H1 (cell line): ENCODE measurements around the gene XPNPEP2. TPM values are rescaled to one million over a fixed set of nuclear protein-coding genes. Genes with fewer than 3 reads are reported as not detected.

Source experiments
- CBX5 ChIP-seq: fragments of 300-800, 300-1000 bp; sonication (generic); IDR thresholded peaks from 2 replicates; pipeline ENCODE4 v1.7.1; 2016; ENCODE audit warnings: antibody characterized with exemption, low read length, low read depth
- CREB1 ChIP-seq: IDR thresholded peaks from 2 replicates; pipeline ENCODE4 v1.6.1; 2012; ENCODE audit warnings: inconsistent platforms
- POLR2A ChIP-seq, 2 experiments: IDR thresholded peaks; 1 replicate in 1 of 2; 2 replicates in 1 of 2; pipeline ENCODE4 v1.6.1; 2011; ENCODE audit warnings: low read depth in 2 of 2, low read length in 2 of 2, mild to moderate bottlenecking in 2 of 2; ENCODE audit errors: control extremely low read depth in 1 of 2
- SIN3A ChIP-seq, 2 experiments: IDR thresholded peaks in 1 of 2; conservative IDR thresholded peaks in 1 of 2; 2 replicates each; pipeline ENCODE4 v1.6.1; 2011 to 2012; ENCODE audit warnings: low read length in 2 of 2, improper control_type of control experiment in 1 of 2, low read depth in 1 of 2, mild to moderate bottlenecking in 1 of 2
- TAF1 ChIP-seq: IDR thresholded peaks from 2 replicates; pipeline ENCODE4 v1.6.1; 2011; ENCODE audit warnings: mild to moderate bottlenecking, low read depth, low read length
- polyA plus RNA-seq, 7 experiments: library from polyadenylated mRNA; depleted of rRNA in 3 of 7; stranded (reverse) in 5 of 7; unstranded in 2 of 7; fragments of >200 nt in 5 of 7; fragments of 200-250 nt in 2 of 7; gene quantifications; 1 replicate in 5 of 7; 2 replicates in 1 of 7; 4 replicates in 1 of 7; pipeline versions ENCODE4 v1.2.1 to v1.2.3, GENCODE V29; 2011 to 2013; ENCODE audit warnings: missing spikeins in 2 of 7, mixed read lengths in 2 of 7
- total RNA-seq: library from RNA; stranded (reverse); fragmentation: NEBNext Ultra II Directional; extraction: Animal tissue kit (Norgen Biotek cat#: 25700); gene quantifications from 2 replicates; pipeline ENCODE4 v1.2.1, GENCODE V29; 2021
- TF ChIP-seq, protein P1 (sequence below): IDR thresholded peaks from 2 replicates; pipeline ENCODE4 v1.6.1; 2012; ENCODE audit warnings: inconsistent platforms

Gene XPNPEP2
- total and polyA plus RNA-seq, 2 of the 8 experiments (the other 6 are each of a cell fraction or from before 2014, with no cell fraction given), result 0.27 TPM; not detected in 1

DNA sequence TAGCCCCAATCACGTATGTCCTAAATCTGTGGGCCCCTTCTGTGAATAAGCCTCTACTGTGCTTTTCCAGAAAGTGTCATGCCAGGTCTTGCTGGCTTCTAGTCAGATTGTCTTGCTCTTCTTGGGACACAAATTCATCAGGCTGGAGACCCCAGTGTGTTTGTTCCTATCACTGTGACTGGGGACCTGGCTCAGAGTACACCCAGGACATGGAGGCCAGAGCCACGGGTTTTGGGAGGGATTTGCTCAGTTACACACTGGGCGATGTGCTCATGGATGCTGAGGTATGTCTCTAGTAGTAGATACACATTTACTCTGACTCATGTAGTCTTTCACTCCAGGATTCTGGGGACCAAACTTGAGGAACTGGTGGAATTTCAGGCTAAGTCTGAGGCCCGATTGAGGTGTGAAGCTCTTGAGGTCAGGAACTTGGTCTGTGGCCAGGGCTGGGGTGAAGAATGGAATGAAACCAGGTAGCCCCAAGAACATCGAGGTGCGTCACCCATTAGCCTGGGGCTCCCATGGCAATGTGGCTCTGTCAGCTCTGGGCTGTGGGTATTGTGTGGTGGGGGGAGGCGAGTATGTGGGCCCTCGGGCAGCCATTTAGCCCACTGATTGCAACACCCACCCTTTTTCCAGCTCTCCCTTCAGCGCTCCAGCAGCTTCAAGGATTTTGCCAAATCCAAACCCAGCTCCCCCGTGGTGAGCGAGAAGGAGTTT is 48.7 kb downstream of the XPNPEP2 start (continued):
- TF ChIP-seq, protein P1, sequence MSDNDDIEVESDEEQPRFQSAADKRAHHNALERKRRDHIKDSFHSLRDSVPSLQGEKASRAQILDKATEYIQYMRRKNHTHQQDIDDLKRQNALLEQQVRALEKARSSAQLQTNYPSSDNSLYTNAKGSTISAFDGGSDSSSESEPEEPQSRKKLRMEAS, result no peak
- TF ChIP-seq POLR2A (IDR thresholded peaks at IDR 0.05; ENCODE audit: control extremely low read depth in 1 of 2, low read depth in 2 of 2, low read length in 2 of 2) (no peak), CREB1 (no peak), TAF1 (no peak), CBX5 (no peak), SIN3A (conservative IDR thresholded peaks at IDR 0.05 in 1 of 2, IDR thresholded peaks at IDR 0.05 in 1 of 2; ENCODE audit: low read depth in 1 of 2, low read length in 2 of 2) (no peak)
- TF ChIP-seq, all 59 proteins: peak for 0
